ENCODE results near the gene FRG1. TPM values are rescaled to one million over a fixed set of nuclear protein-coding genes. Genes with fewer than 3 reads are reported as not detected.

Gene FRG1
- 22.4 and 28.5 TPM in 2 replicates for total RNA-seq

DNA sequence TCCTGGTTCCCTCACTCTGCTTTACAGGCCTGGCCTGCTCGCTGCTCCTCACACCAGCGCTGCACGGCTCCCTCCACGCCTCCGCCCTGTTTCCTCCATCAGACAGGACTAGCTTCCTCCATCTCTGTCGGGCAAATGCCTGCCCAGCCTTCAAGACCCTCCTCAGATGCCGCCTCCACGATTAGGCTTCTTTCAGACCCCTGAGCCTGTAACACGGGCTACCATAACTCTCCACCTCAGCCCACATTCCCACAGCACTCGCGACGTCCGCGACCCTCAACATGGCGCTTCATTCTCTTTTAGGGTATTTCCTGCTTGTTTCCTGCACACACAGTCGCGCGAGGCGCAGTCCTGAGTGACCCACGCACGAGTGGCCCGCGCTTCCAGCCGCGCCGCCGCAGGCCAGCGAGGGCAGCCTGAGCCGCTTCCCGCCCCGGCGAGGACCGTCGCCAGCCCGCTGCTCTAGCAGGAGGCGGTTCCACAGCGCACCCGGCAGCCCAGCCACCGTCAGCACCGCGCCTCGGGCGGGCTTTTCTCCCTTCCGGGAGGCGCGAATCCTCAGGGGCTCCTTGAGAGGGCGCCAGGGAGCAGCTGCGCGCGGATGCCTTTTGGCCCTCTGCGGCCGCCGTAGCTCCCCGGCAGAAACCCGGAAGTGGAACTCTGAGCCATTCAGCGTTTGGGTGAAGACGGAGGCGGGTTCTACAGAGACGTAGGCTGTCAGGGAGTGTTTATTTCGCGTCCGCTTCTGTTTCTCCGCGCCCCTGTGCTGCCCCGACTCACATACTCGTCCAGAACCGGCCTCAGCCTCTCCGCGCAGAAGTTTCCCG lies at the start of gene FRG1:
FRG1 (plus strand) TSS at position 695 of the 827 bp plus-strand sequence. CDS start 138 bp downstream, outside the sequence.

Other genes starting within 250 kb of the FRG1 start
- gene FRG2, start 86.4 kb downstream of the FRG1 start, total RNA-seq = not detected in 2 replicates
- not detected in 2 replicates for gene DBET, start 123.6 kb downstream of the FRG1 start, total RNA-seq
- not detected in 2 replicates for gene DUX4, start 232.9 kb downstream of the FRG1 start, total RNA-seq